ENCODE data around the gene RABGAP1L. TPM values are rescaled to one million over a fixed set of nuclear protein-coding genes. Genes with fewer than 3 reads are reported as not detected.
"Not testable (repeated sequence)": the region's sequence is repeated elsewhere in the genome, so short reads cannot be mapped to it uniquely, and the experiment has no call there.

The RABGAP1L gene
- total and polyA plus RNA-seq, 4 donors = 33.7 to 128 (median 62.1) TPM

GRCh38 chr1:174815474-174815908 lies 656.2 kb downstream of the RABGAP1L start:
- H3K9me3 ChIP-seq (ENCODE audit: control insufficient read depth, insufficient read depth, low read length) = no peaks in the 10 kb centered on the region
- no peak overlapping the region for H3K4me3 ChIP-seq (ENCODE audit: low read depth, low read length)
- no peaks in the 10 kb centered on the region for H3K4me1 ChIP-seq (ENCODE audit: control insufficient read depth, insufficient read depth, low read length)
- H3K27me3 ChIP-seq (ENCODE audit: control insufficient read depth, insufficient read depth, low read length) = no peaks in the 10 kb centered on the region
- no peak overlapping the region for H3K27ac ChIP-seq (ENCODE audit: low read depth, low read length)
- DNase-seq (ENCODE audit: low read depth in 4 of 6, low spot score in 6 of 6) = no peak
- H3K36me3 ChIP-seq (ENCODE audit: control insufficient read depth, insufficient read depth, low read length) = no peaks in the 10 kb centered on the region

- not testable (repeated sequence) for H3K27me3 ChIP-seq (ENCODE audit: control insufficient read depth, insufficient read depth, low read length); H3K36me3 ChIP-seq (ENCODE audit: control insufficient read depth, insufficient read depth, low read length); H3K4me3 ChIP-seq (ENCODE audit: low read depth, low read length); H3K9me3 ChIP-seq (ENCODE audit: control insufficient read depth, insufficient read depth, low read length); DNase-seq (ENCODE audit: low read depth in 4 of 6, low spot score in 6 of 6); H3K27ac ChIP-seq (ENCODE audit: low read depth, low read length); H3K4me1 ChIP-seq (ENCODE audit: control insufficient read depth, insufficient read depth, low read length)
- 100% methylated on average over 3 of the region's 8 CpGs for WGBS (ENCODE audit: insufficient coverage)
These were observed 657.3 kb downstream of the RABGAP1L start for GRCh38 chr1:174816621-174817020.

GRCh38 chr1:174818014-174818616 lies 658.8 kb downstream of the RABGAP1L start:
- Histone ChIP-seq H3K4me3 (ENCODE audit: low read depth, low read length) (no peak overlapping the region), H3K9me3 (ENCODE audit: control insufficient read depth, insufficient read depth, low read length) (no peaks in the 10 kb centered on the region), H3K27ac (ENCODE audit: low read depth, low read length) (no peak overlapping the region), H3K4me1 (ENCODE audit: control insufficient read depth, insufficient read depth, low read length) (no peaks in the 10 kb centered on the region), H3K27me3 (ENCODE audit: control insufficient read depth, insufficient read depth, low read length) (no peaks in the 10 kb centered on the region), H3K36me3 (ENCODE audit: control insufficient read depth, insufficient read depth, low read length) (no peaks in the 10 kb centered on the region)
- WGBS (ENCODE audit: insufficient coverage) = 50% methylated on average over 3 of the region's 4 CpGs
- peak in 1 of 6 donors; percentile 5 for DNase-seq (ENCODE audit: low read depth in 4 of 6, low spot score in 6 of 6)

- Histone ChIP-seq H3K36me3 (ENCODE audit: control insufficient read depth, insufficient read depth, low read length) (no peaks in the 10 kb centered on the region), H3K9me3 (ENCODE audit: control insufficient read depth, insufficient read depth, low read length) (no peaks in the 10 kb centered on the region), H3K27ac (ENCODE audit: low read depth, low read length) (no peak overlapping the region), H3K4me1 (ENCODE audit: control insufficient read depth, insufficient read depth, low read length) (no peaks in the 10 kb centered on the region), H3K4me3 (ENCODE audit: low read depth, low read length) (no peak overlapping the region), H3K27me3 (ENCODE audit: control insufficient read depth, insufficient read depth, low read length) (no peaks in the 10 kb centered on the region)
- WGBS (ENCODE audit: insufficient coverage) = no CpG with 5 or more reads among the region's 1 CpG
- no peak for DNase-seq (ENCODE audit: low read depth in 4 of 6, low spot score in 6 of 6)
These were observed 659.6 kb downstream of the RABGAP1L start for GRCh38 chr1:174818951-174819350.

GRCh38 chr1:174819596-174819995 lies 660.3 kb downstream of the RABGAP1L start:
- Histone ChIP-seq H3K36me3 (ENCODE audit: control insufficient read depth, insufficient read depth, low read length) (no peaks in the 10 kb centered on the region), H3K27me3 (ENCODE audit: control insufficient read depth, insufficient read depth, low read length) (no peaks in the 10 kb centered on the region), H3K9me3 (ENCODE audit: control insufficient read depth, insufficient read depth, low read length) (no peaks in the 10 kb centered on the region), H3K4me3 (ENCODE audit: low read depth, low read length) (no peak overlapping the region), H3K27ac (ENCODE audit: low read depth, low read length) (no peak overlapping the region), H3K4me1 (ENCODE audit: control insufficient read depth, insufficient read depth, low read length) (no peaks in the 10 kb centered on the region)
- DNase-seq (ENCODE audit: low read depth in 4 of 6, low spot score in 6 of 6) = no peak

GRCh38 chr1:174825127-174825526 lies 665.8 kb downstream of the RABGAP1L start:
- WGBS (ENCODE audit: insufficient coverage) = 80% methylated on average over 1 of the region's 4 CpGs
- H3K4me3 ChIP-seq (ENCODE audit: low read depth, low read length) = no peak overlapping the region
- no peak overlapping the region for H3K27ac ChIP-seq (ENCODE audit: low read depth, low read length)
- H3K36me3 ChIP-seq (ENCODE audit: control insufficient read depth, insufficient read depth, low read length) = no peaks in the 10 kb centered on the region
- no peaks in the 10 kb centered on the region for H3K9me3 ChIP-seq (ENCODE audit: control insufficient read depth, insufficient read depth, low read length)
- no peaks in the 10 kb centered on the region for H3K27me3 ChIP-seq (ENCODE audit: control insufficient read depth, insufficient read depth, low read length)
- no peak for DNase-seq (ENCODE audit: low read depth in 4 of 6, low spot score in 6 of 6)
- H3K4me1 ChIP-seq (ENCODE audit: control insufficient read depth, insufficient read depth, low read length) = no peaks in the 10 kb centered on the region

GRCh38 chr1:174825806-174826205 lies 666.5 kb downstream of the RABGAP1L start:
- H3K4me1 ChIP-seq (ENCODE audit: control insufficient read depth, insufficient read depth, low read length) = no peaks in the 10 kb centered on the region
- H3K27ac ChIP-seq (ENCODE audit: low read depth, low read length) = no peak overlapping the region
- H3K4me3 ChIP-seq (ENCODE audit: low read depth, low read length) = no peak overlapping the region
- WGBS (ENCODE audit: insufficient coverage) = 100% methylated on average over 3 of the region's 5 CpGs
- no peaks in the 10 kb centered on the region for H3K27me3 ChIP-seq (ENCODE audit: control insufficient read depth, insufficient read depth, low read length)
- no peak for DNase-seq (ENCODE audit: low read depth in 4 of 6, low spot score in 6 of 6)
- no peaks in the 10 kb centered on the region for H3K36me3 ChIP-seq (ENCODE audit: control insufficient read depth, insufficient read depth, low read length)
- no peaks in the 10 kb centered on the region for H3K9me3 ChIP-seq (ENCODE audit: control insufficient read depth, insufficient read depth, low read length)

- no peaks in the 10 kb centered on the region for H3K36me3 ChIP-seq (ENCODE audit: control insufficient read depth, insufficient read depth, low read length)
- 90% methylated on average over 1 of the region's 3 CpGs for WGBS (ENCODE audit: insufficient coverage)
- H3K4me1 ChIP-seq (ENCODE audit: control insufficient read depth, insufficient read depth, low read length) = no peaks in the 10 kb centered on the region
- no peak overlapping the region for H3K4me3 ChIP-seq (ENCODE audit: low read depth, low read length)
- DNase-seq (ENCODE audit: low read depth in 4 of 6, low spot score in 6 of 6) = no peak
- no peak overlapping the region for H3K27ac ChIP-seq (ENCODE audit: low read depth, low read length)
- no peaks in the 10 kb centered on the region for H3K27me3 ChIP-seq (ENCODE audit: control insufficient read depth, insufficient read depth, low read length)
- H3K9me3 ChIP-seq (ENCODE audit: control insufficient read depth, insufficient read depth, low read length) = no peaks in the 10 kb centered on the region
These were observed 668.9 kb downstream of the RABGAP1L start for GRCh38 chr1:174828264-174828663.

GRCh38 chr1:174829990-174830389 lies 670.7 kb downstream of the RABGAP1L start:
- no peaks in the 10 kb centered on the region for H3K27me3 ChIP-seq (ENCODE audit: control insufficient read depth, insufficient read depth, low read length)
- WGBS (ENCODE audit: insufficient coverage) = no CpG with 5 or more reads among the region's 1 CpG
- no peak for DNase-seq (ENCODE audit: low read depth in 4 of 6, low spot score in 6 of 6)
- no peaks in the 10 kb centered on the region for H3K4me1 ChIP-seq (ENCODE audit: control insufficient read depth, insufficient read depth, low read length)
- no peaks in the 10 kb centered on the region for H3K36me3 ChIP-seq (ENCODE audit: control insufficient read depth, insufficient read depth, low read length)
- H3K4me3 ChIP-seq (ENCODE audit: low read depth, low read length) = no peak overlapping the region
- H3K9me3 ChIP-seq (ENCODE audit: control insufficient read depth, insufficient read depth, low read length) = no peaks in the 10 kb centered on the region
- H3K27ac ChIP-seq (ENCODE audit: low read depth, low read length) = no peak overlapping the region

- Histone ChIP-seq H3K4me3 (ENCODE audit: low read depth, low read length) (no peak overlapping the region), H3K9me3 (ENCODE audit: control insufficient read depth, insufficient read depth, low read length) (no peaks in the 10 kb centered on the region), H3K4me1 (ENCODE audit: control insufficient read depth, insufficient read depth, low read length) (no peaks in the 10 kb centered on the region), H3K36me3 (ENCODE audit: control insufficient read depth, insufficient read depth, low read length) (no peaks in the 10 kb centered on the region), H3K27me3 (ENCODE audit: control insufficient read depth, insufficient read depth, low read length) (no peaks in the 10 kb centered on the region), H3K27ac (ENCODE audit: low read depth, low read length) (no peak overlapping the region)
- no CpG with 5 or more reads among the region's 4 CpGs for WGBS (ENCODE audit: insufficient coverage)
- no peak for DNase-seq (ENCODE audit: low read depth in 4 of 6, low spot score in 6 of 6)
These were observed 677.2 kb downstream of the RABGAP1L start for GRCh38 chr1:174836543-174836942.
